GM19238 (cell line): Measurements from ENCODE around the gene CPA4.
"Not testable (repeated sequence)": the region's sequence is repeated elsewhere in the genome, so short reads cannot be mapped to it uniquely, and the experiment has no call there.

Experiments used
- DNase-seq: peaks from one replicate; pipeline ENCODE4 v3.0.0; 2011; ENCODE audit warnings: low spot score; ENCODE audit not compliant: insufficient read length

The CPA4 gene

GRCh38 chr7:130292682-130293257 is at the start of gene CPA4:
Gene CPA4 (plus strand): TSS chr7:130293161. CDS start chr7:130293181, 20 bp downstream.
- DNase-seq: no peak

DNA sequence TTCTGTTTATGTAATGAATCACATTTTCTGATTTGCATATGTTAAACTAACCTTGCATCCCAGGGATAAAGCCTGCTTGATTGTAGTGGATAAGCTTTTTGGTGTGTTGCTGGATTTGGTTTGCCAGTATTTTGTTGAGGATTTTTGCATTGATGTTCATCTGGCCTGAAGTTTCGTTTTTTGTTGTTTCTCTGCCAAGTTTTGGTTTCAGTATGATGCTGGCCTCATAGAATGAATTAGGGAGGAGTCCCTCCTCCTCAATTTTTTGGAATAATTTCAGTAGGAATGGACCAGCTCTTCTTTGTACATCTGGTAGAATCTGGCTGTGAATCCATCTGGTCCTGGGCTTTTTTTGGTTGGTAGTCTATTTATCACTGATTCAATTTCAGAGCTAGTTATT is 49.5 kb upstream of the CPA4 start:
- DNase-seq: not testable (repeated sequence)

DNA sequence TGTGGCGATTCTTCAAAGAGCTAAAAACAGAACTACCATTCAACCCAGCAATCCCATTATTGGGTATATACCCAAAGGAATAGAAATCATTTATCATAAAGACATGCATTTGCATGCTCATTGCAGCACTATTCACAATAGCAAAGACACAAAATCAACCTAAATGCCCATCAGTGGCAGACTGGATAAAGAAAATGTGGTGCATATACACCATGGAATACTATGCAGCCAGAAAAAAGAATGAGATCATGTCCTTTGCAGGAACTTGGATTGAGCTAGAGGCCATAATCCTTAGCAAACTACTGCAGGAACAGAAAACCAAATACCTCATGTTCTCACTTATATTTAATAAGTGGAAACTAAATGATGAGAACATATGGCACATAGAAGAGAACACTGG is 46.5 kb upstream of the CPA4 start:
- DNase-seq: not testable (repeated sequence)

DNA sequence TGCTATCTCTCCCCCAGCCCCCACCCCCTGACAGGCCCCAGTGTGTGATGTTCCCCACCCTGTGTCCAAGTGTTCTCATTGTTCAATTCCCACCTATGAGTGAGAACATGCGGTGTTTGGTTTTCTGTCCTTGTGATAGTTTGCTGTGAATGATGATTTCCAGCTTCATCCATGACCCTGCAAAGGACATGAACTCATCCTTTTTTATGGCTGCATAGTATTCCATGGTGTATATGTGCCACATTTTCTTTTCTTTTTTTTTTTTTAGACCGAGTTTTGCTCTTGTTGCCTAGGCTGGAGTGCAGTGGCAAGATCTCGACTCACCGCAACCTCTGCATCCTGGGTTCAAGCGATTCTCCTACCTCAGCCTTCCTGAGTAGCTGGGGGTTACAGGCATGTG is 44.1 kb upstream of the CPA4 start:
- not testable (repeated sequence) for DNase-seq

GRCh38 chr7:130249626-130250025 is 43.3 kb upstream of the CPA4 start:
- not testable (repeated sequence) for DNase-seq

GRCh38 chr7:130254555-130254954 is 38.4 kb upstream of the CPA4 start:
- no peak for DNase-seq

GRCh38 chr7:130256704-130257103 is 36.3 kb upstream of the CPA4 start:
- DNase-seq: no peak

DNA sequence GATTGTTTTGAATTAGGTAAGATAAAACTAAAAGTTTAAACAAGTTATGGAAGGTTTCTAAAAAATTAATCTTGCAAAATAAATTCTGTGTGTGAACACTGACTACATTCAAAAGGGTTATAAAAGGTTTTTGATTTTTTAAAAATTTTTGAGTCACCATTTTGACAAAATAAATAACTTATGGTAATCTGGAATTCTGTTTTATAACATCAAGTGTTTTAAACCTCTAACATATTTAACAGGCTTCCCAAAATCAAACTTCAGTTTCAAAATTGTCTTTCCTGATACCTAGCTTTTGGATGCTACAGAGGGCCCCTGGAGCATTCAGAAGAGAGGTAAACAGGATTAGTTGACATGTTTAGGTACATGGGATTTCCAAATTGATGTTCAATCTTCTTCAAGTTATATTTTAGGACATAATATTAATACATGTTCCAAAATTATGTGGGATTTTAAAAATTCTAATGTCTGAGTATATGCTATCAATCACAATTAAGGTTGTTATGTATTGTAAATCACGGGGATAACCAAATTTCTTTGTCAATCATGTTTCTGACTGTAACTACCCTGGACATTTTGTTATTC is 34.4 kb upstream of the CPA4 start:
- DNase-seq: no peak

DNA sequence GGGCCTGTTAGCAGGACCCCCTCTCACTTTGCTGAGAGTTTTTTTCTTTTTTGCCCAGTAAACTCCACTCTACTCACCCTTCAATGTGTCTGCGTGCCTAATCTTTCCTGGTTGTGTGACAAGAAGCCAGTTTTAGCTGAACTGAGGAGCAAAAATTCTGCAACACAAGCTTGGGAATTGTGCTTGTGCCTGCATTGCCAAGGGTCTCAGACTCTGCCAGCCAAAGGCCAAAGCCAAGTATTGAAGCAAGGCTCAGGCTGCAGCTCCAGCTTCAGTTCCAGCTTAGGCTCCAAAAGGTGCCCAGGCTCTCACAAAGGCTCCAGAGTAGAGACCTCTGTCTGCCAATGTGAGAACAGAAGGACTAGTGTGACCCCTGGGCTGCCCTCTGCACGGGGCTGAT is 30.5 kb upstream of the CPA4 start:
- DNase-seq: no peak

DNA sequence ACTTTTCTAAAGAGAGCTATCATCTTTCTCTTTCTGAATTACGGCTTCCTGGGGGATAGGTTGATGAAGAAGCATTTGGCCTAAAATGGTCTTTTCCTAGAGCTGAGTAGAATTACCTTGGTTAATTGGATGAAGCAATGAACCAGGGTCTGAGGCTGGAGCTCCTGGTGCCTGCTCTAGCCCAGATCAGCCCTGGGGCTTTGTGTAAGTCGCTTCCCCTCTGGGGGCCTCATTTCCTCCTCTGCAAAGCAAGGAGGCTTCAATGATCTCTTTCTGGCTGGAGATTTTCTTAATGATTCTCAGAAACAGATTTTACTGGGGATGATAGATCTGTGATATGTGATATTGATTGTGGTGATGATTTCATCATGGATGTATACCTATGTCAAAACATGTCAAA is 29.8 kb upstream of the CPA4 start:
- DNase-seq: no peak

DNA sequence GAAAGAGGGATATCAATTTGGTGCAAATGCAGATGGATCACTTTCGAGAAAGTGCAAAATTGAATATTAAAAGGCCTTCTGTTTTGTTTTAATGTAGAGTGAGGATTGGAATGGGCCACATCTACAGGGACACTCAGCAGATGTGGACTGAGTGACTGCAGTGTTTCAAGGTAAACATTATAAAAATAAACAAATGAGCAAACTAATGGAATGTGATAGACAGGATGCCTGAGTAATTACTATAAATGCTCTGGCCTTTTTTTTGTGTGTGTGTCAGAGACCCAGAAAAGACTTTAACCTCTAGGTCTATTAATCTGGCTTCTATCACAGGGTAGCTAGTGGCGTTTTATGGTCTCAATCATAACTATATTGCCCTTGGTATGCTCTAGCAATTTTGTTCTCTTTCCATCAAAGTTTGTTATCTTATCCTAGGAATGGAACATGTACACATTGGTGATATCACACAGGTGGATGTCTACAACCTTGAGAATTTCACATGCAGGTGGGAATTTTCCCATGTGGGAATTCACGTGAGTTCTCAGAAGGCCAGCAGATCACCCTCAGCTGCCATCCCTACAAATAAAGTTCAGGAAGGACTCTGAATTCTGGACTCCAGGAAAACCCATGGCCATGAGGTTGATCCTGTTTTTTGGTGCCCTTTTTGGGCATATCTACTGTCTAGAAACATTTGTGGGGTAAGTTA is 26.6 kb upstream of the CPA4 start, which contains the start of gene CPA2:
Gene CPA2, plus strand, starts transcription at position 606 of the 703 bp plus-strand sequence. Its CDS starts 19 bp downstream, at position 625.
- DNase-seq: no peak

GRCh38 chr7:130266961-130267321 is 26.0 kb upstream of the CPA4 start:
- DNase-seq: no peak

GRCh38 chr7:130268463-130269317 is 24.3 kb upstream of the CPA4 start:
- no peak for DNase-seq

DNA sequence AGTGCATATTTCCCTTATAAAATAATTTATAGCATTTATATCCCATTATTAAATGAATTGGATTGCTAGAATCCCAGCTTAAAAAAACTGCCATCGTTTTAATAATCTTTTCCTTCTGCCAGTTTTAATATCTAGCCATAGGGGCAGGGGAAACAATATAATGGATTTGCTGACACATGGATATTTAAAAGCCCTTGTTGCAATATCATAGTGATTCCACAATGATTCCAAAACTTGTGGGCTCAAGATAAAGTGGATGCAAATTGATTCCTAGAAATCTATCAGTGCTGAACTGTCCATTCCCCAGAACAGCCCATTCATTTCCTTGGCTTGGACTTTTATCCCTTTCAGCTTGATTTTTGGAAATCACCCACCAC is 23.7 kb upstream of the CPA4 start:
- DNase-seq: no peak

- DNase-seq: no peak
Observed at GRCh38 chr7:130270947-130271800, 21.8 kb upstream of the CPA4 start.

DNA sequence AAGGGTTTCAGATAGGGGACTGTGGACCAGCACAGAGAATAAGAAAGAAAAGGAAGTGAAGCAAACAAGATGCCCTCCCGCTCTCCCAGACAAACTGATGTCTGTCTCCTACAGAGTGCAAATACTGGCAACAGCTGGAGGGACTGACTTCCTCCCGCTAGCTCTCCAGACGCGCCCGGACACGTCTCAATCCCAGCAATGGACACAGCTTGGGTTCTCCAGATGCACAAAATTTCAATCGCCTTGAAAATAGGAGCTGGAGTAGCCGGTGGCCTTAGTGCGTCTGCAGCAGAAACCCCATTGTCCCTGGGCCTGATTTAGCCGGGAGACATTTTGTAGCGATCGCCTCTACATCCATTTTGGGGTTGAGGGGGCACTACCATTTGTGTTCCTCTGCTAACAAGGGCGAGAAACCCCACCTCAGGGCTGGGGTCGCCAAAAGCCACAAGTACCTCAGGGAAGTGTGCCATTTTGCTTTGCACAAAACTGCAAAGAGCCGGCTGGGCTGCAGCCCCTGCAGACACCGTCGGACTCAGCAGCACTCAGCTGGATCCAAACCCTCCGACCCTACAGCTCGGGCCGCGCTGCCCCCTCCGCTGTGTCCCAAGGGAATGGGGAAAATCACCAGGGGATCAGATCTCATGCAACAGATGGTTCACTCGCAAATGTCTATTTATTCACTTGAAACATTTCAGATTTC is 20.4 kb upstream of the CPA4 start:
- DNase-seq: no peak

GRCh38 chr7:130273081-130273932 is 19.7 kb upstream of the CPA4 start:
- no peak for DNase-seq

- no peak for DNase-seq
Observed at GRCh38 chr7:130273933-130274255, 19.1 kb upstream of the CPA4 start.

- DNase-seq: no peak
Observed at GRCh38 chr7:130274296-130274695, 18.7 kb upstream of the CPA4 start.
